GM12801 (cell line): ENCODE results near the gene PAQR7.

Experiments
- CTCF ChIP-seq: IDR thresholded peaks from one replicate; pipeline ENCODE4 v1.5.1; 2011; ENCODE audit warnings: control low read depth; ENCODE audit not compliant: insufficient read length; ENCODE audit errors: extremely low read depth

PAQR7 gene

DNA sequence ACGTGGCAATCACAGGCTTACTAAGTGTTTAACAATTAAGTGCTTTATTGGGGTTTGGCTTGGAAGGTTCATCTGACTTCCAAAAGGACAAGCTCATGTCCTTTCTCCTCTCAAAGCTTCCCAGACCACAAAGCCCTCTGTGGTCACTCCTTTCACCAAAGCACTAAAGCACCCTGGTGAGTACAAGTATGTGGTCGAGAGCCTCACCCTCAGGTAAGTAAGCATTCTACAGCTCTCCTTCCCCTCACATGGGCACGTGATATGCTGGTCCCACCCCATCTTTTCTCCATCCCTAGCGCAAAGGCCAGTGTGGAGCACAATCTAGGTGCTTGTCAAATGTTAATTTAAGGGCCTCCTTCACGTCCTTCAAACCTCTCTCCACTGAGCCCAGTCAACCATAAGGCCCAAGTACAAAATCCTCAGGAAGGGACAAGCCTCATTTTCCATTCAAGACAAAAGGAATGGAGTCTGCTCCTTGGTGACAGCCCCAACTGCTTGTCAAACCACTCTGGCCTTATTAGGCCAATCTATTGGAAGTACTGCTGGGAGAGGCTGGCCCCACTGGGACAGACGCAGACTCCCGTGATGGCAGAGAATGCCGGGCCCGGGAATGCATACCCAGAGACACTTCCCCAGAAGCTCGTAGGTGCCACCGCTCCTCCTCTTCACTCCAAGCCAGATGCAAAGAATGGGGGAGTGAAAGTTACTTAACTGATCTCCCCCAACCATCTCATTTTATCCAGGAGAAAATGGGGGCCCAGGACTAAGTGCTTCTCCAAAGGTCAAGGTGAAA, 22.9 kb upstream of the PAQR7 start:
- no peak for TF ChIP-seq CTCF

DNA sequence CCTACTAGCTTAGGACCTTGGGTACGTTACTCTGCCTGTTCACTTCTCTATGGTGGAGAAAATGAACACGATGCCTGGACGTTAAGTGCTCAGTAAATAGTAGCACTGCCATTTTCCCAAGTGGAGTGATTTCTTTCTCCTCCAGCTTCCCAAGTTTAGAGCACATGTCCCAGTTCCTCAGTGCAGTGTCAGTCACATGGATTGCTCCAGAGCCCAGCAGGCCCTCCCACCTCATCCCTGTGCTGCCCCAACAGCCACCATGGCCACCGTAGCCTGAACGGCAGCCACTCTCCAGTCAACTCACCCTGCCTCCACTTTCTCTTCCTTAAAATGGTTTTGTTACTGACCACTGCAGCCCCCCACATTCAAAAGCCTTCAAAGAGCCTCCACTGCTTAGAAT, 22.2 kb upstream of the PAQR7 start:
- TF ChIP-seq CTCF, result no peak

DNA sequence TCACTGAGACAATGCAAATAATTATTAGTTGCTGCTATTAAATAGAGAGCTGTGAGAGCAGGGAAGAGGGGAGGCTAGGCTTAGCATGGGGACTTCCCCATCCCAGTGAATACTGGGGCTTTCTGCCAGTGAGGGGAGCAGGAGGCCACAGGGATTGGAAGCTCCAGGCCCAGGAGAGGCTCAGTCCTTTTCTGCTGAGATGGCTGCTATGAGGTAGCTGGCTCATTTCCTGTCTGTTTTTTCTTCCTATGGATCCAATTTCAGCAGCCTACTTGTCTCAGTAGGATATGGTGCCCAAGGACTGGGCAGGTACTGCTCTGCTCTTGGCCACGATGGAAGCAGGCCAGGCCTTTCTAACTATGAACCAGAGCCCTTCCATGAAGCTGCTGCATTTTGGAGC, 20.8 kb upstream of the PAQR7 start:
- TF ChIP-seq CTCF, result no peak

GRCh38 chr1:25895365-25895990, 20.0 kb upstream of the PAQR7 start:
- peak; percentile 84 for TF ChIP-seq CTCF

- TF ChIP-seq CTCF, result no peak
Measured at GRCh38 chr1:25893116-25893515, 17.6 kb upstream of the PAQR7 start.

GRCh38 chr1:25891606-25892005, 16.1 kb upstream of the PAQR7 start:
- no peak for TF ChIP-seq CTCF

- TF ChIP-seq CTCF, result no peak
Measured at GRCh38 chr1:25890239-25891034, 14.9 kb upstream of the PAQR7 start.
